HUES64 (cell line): Measurements from ENCODE around the gene CELSR3.
A peak's percentile ranks its signal among the peaks of the same experiment; 100 is the strongest.

Experiments
- H3K27ac ChIP-seq: 2 replicates; pipeline ENCODE4 v1.7.0; 2013; ENCODE audit warnings: low read depth, low read length, inconsistent platforms
- H3K27me3 ChIP-seq: 2 replicates; pipeline ENCODE4 v1.6.1; 2013; ENCODE audit warnings: mild to moderate bottlenecking, low read length; ENCODE audit not compliant: insufficient read depth
- H3K36me3 ChIP-seq: 2 replicates; pipeline ENCODE4 v1.6.1; 2013; ENCODE audit warnings: mild to moderate bottlenecking, low read length; ENCODE audit not compliant: insufficient read depth
- H3K4me1 ChIP-seq: 2 replicates; pipeline ENCODE4 v1.6.1; 2013; ENCODE audit warnings: mild to moderate bottlenecking, low read length, moderate library complexity; ENCODE audit not compliant: insufficient read depth
- H3K4me3 ChIP-seq: 2 replicates; pipeline ENCODE4 v1.5.1; 2013; ENCODE audit warnings: mild to moderate bottlenecking, low read length, moderate library complexity
- H3K9ac ChIP-seq: 2 replicates; pipeline ENCODE4 v1.6.1; 2013; ENCODE audit warnings: mild to moderate bottlenecking, low read depth, low read length
- H3K9me3 ChIP-seq: 2 replicates; pipeline ENCODE4 v1.6.1; 2013; ENCODE audit warnings: low read depth, low read length; ENCODE audit not compliant: insufficient read depth
- WGBS: fragments of 150-250, 120-280 bp; methylation state at CpG from one replicate; pipeline ENCODE4 v1.1.7; 2013; ENCODE audit warnings: missing lambda C conversion rate; 5-methylcytosine and 5-hydroxymethylcytosine counted together

The CELSR3 gene

GRCh38 chr3:48642605-48643004 is 20.1 kb downstream of the CELSR3 start:
- Histone ChIP-seq H3K4me3 (no peak overlapping the region), H3K9ac (no peak overlapping the region), H3K27ac (no peak overlapping the region), H3K27me3 (no peaks in the 10 kb centered on the region), H3K4me1 (no peaks in the 10 kb centered on the region), H3K9me3 (no peaks in the 10 kb centered on the region), H3K36me3 (peaks cover 65% of the 10 kb centered on the region)
- WGBS, result 95% methylated on average over 12 of the region's 12 CpGs

DNA sequence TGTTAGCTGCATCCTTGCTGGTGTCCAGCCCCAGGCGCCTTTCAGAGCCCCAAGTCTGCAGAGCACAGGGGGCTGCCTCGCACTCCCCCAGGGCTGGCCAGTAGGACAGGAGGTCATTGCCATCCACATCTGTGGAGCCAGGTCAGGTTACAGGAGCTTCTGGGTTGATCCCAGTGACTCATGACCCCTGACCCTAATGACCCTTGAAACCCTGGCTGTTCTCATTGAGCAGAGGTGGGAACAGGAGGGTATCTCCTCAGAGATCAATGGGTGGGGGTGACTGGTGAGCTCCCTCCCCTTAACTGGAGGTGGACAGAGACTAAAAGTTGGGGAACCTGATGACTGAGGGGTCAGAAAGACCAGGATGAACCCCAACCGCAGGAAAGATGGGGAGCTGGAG is 21.3 kb downstream of the CELSR3 start:
- Histone ChIP-seq H3K27ac (no peak overlapping the region), H3K27me3 (no peaks in the 10 kb centered on the region), H3K4me1 (peaks cover 11% of the 10 kb centered on the region), H3K9ac (no peak overlapping the region), H3K9me3 (no peaks in the 10 kb centered on the region), H3K4me3 (no peak overlapping the region), H3K36me3 (peaks cover 63% of the 10 kb centered on the region)
- 91% methylated on average over 3 of the region's 3 CpGs for WGBS

GRCh38 chr3:48639944-48640606 is 22.6 kb downstream of the CELSR3 start:
- H3K27ac ChIP-seq, result no peak overlapping the region
- H3K4me3 ChIP-seq, result no peak overlapping the region
- whole genome bisulfite sequencing, result 94% methylated on average over 38 of the region's 38 CpGs
- peaks cover 50% of the 10 kb centered on the region for H3K36me3 ChIP-seq
- no peak overlapping the region for H3K9ac ChIP-seq
- no peaks in the 10 kb centered on the region for H3K27me3 ChIP-seq
- no peaks in the 10 kb centered on the region for H3K9me3 ChIP-seq
- peaks cover 14% of the 10 kb centered on the region for H3K4me1 ChIP-seq

DNA sequence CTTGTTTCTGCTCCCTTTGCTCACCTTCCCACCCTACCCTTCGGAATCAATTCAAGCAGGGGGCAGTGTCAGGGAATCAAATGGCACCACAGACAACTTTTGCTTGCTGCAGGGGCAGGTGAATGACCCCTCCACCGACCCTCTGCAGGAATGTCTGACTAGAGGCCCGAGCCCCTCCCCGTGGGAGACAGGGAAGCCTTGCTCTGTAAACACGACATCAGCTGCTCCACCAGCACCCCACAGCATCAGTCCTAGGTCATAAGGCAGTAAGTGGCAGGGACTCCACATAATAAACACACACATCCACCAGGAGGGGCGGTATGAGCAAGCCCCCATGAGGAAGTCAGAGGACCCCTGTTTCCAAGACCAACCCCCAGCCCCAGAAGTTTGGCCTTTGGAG is 25.4 kb downstream of the CELSR3 start:
- H3K9ac ChIP-seq, result no peak overlapping the region
- no peaks in the 10 kb centered on the region for H3K9me3 ChIP-seq
- no peaks in the 10 kb centered on the region for H3K27me3 ChIP-seq
- H3K27ac ChIP-seq, result no peak overlapping the region
- H3K4me3 ChIP-seq, result no peak overlapping the region
- peaks cover 22% of the 10 kb centered on the region for H3K4me1 ChIP-seq
- 70% methylated on average over 6 of the region's 6 CpGs for WGBS
- peaks cover 47% of the 10 kb centered on the region for H3K36me3 ChIP-seq

- Histone ChIP-seq H3K27me3 (no peaks in the 10 kb centered on the region), H3K36me3 (peaks cover 47% of the 10 kb centered on the region), H3K9me3 (no peaks in the 10 kb centered on the region), H3K4me1 (peaks cover 22% of the 10 kb centered on the region), H3K4me3 (peak overlapping the region; percentile 87), H3K9ac (peak overlapping the region; percentile 67), H3K27ac (peak overlapping the region; percentile 79)
- 16% methylated on average over 9 of the region's 10 CpGs for WGBS
These were observed 26.5 kb downstream of the CELSR3 start for GRCh38 chr3:48636149-48636655.

DNA sequence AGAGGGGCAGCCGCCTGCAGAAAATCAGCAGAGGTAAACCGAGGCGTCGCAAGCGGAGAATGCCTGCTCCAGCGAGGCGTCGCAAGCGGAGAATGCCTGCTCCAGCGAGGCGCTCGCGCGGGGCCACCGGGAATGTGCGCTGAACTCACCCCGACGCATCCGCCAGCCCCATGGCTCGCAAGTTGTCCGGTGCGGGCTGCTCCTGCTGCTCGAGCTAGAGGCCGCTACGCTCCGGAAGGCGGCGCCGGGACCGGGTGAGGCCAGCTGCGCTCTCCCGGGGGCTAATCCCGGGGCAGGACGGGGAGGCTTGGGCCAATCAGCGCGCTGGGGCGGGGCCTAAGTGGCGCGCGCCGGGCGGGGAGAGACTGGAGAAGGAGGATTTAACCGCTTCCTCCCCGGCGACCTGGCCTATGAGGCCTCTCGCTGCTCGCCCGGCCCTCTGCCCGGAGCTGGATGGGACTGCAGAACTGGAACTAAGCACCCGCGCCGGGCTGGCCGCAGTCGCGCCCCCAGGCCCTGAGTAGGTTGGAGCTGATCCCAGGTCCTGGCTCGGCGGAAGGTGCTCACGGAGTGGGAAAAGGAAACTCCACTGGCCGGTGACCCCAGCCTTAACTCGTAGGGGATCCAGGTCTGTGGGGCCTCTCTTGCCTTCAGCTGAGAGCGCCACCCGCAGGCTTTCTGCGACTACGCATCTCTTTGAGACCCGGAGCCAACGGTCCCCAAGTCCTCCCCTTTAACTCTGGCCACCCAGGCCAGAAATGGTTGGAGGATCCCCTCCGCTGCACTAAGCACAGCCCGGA is 27.3 kb downstream of the CELSR3 start, which contains the start of gene SLC26A6:
Gene SLC26A6 (minus strand): TSS at position 240 of the 800 bp plus-strand sequence. CDS start 68 bp downstream, at position 172.
- Histone ChIP-seq H3K4me3 (peak within 1 kb of the TSS; percentile 87), H3K9me3 (no peaks in the 10 kb centered on the region), H3K27ac (peak within 1 kb of the TSS; percentile 87), H3K9ac (peak within 1 kb of the TSS; percentile 83), H3K36me3 (peaks cover 50% of the 10 kb centered on the region), H3K27me3 (no peaks in the 10 kb centered on the region), H3K4me1 (peaks cover 22% of the 10 kb centered on the region)
- WGBS, result under 1% methylated on average over 68 of the region's 68 CpGs

- Histone ChIP-seq H3K4me3 (peak overlapping the region; percentile 87), H3K36me3 (peaks cover 53% of the 10 kb centered on the region), H3K27me3 (no peaks in the 10 kb centered on the region), H3K27ac (peak overlapping the region; percentile 87), H3K9me3 (no peaks in the 10 kb centered on the region), H3K9ac (peak overlapping the region; percentile 83), H3K4me1 (peaks cover 22% of the 10 kb centered on the region)
- 2% methylated on average over 30 of the region's 30 CpGs for WGBS
These were observed 27.9 kb downstream of the CELSR3 start for GRCh38 chr3:48634661-48635221.

GRCh38 chr3:48633743-48634142 is 28.9 kb downstream of the CELSR3 start:
- H3K27ac ChIP-seq, result no peak overlapping the region
- H3K27me3 ChIP-seq, result no peaks in the 10 kb centered on the region
- H3K9ac ChIP-seq, result no peak overlapping the region; the same call in 1 of the 2 replicates
- peaks cover 58% of the 10 kb centered on the region for H3K36me3 ChIP-seq
- 92% methylated on average over 2 of the region's 2 CpGs for WGBS
- H3K9me3 ChIP-seq, result no peaks in the 10 kb centered on the region
- peaks cover 22% of the 10 kb centered on the region for H3K4me1 ChIP-seq
- no peak overlapping the region for H3K4me3 ChIP-seq

- no peaks in the 10 kb centered on the region for H3K9me3 ChIP-seq
- H3K4me1 ChIP-seq, result peaks cover 22% of the 10 kb centered on the region
- WGBS, result 94% methylated on average over 15 of the region's 15 CpGs
- no peak overlapping the region for H3K4me3 ChIP-seq
- H3K36me3 ChIP-seq, result peaks cover 63% of the 10 kb centered on the region
- H3K9ac ChIP-seq, result no peak overlapping the region
- no peaks in the 10 kb centered on the region for H3K27me3 ChIP-seq
- H3K27ac ChIP-seq, result no peak overlapping the region
These were observed 29.4 kb downstream of the CELSR3 start for GRCh38 chr3:48633256-48633655.

GRCh38 chr3:48631516-48632448 is 30.9 kb downstream of the CELSR3 start:
- Histone ChIP-seq H3K27me3 (no peaks in the 10 kb centered on the region), H3K4me3 (no peak overlapping the region), H3K9me3 (no peaks in the 10 kb centered on the region), H3K4me1 (peaks cover 15% of the 10 kb centered on the region), H3K36me3 (peaks cover 68% of the 10 kb centered on the region), H3K27ac (no peak overlapping the region), H3K9ac (no peak overlapping the region)
- 95% methylated on average over 22 of the region's 22 CpGs for WGBS
